ENCODE results near the gene GALNT14.
"Not testable (repeated sequence)": the region's sequence is repeated elsewhere in the genome, so short reads cannot be mapped to it uniquely, and the experiment has no call there.

Gene GALNT14

DNA sequence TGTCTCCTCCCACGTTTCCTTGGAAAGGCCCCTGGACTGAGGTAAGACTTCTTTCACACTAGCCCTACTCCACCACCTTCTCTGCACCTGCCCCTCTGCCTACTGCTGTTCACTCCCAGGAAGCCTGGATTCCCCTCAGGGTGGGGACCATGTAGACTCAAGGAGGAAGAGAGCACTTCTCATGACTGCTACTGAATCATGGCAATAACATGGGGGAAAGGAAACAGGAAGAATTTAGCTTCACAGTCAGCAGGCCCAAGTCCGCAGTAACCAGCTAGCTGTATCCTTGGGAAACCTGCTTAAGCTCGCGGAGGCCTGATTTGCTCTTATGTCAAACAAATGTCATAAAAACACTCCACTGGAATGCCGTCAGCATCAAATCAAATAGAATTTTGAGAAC lies 204.7 kb downstream of the GALNT14 start:
- DNase-seq: no peak

GRCh38 chr2:30932870-30933269 lies 205.4 kb downstream of the GALNT14 start:
- DNase-seq: no peak

DNA sequence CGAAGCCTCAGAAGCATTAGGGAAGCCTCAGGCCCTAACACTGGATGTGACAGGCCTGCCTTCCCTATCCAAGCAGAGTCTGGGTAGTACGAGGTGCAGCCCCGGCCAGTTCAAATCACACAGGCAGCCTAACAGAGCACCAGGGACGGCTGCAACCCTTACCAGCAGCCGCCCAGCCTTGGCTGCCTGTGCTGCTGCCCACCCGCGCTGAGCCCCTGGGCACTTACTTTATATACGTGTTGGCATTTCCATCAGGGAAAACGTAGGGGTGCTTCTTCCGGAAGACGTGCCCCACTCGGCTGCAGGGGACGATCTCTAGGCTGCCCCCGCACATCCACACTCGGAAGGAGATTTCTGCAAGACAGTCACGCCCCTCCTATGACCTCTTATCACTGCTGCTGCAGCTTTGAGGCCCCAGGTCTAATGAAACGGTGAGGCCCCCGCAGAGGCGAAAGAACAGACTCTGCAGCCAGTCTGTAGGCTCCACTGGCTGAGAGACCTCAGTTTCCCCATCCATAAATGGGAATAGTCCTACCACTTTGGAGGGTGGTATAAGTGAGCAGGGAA lies 206.3 kb downstream of the GALNT14 start:
- DNase-seq: no peak

GRCh38 chr2:30930716-30931115 lies 207.5 kb downstream of the GALNT14 start:
- DNase-seq: no peak

- DNase-seq: no peak
These were observed 210.7 kb downstream of the GALNT14 start for GRCh38 chr2:30927465-30928075.

GRCh38 chr2:30926606-30927005 lies 211.6 kb downstream of the GALNT14 start:
- no peak for DNase-seq

DNA sequence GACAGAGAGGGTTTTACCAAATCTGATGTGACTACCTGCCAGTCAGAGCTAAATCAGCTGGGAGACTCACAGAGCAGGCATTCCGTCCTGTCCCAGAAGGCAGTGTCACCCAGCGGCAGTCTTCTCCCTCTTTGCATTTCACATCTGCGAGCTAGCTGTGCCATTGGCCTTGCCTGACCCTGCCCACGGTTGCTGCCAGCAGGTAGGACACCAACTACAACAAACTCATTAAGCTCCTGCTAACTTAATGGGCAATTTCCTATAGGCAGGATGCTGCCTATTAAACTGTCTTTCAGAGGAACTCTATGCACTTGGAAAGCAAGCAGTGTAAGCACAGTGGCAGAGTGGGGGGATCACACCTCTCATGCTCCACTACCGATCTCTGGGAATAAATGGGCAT lies 214.6 kb downstream of the GALNT14 start:
- no peak for DNase-seq

GRCh38 chr2:30920511-30920910 lies 217.7 kb downstream of the GALNT14 start:
- no peak for DNase-seq

DNA sequence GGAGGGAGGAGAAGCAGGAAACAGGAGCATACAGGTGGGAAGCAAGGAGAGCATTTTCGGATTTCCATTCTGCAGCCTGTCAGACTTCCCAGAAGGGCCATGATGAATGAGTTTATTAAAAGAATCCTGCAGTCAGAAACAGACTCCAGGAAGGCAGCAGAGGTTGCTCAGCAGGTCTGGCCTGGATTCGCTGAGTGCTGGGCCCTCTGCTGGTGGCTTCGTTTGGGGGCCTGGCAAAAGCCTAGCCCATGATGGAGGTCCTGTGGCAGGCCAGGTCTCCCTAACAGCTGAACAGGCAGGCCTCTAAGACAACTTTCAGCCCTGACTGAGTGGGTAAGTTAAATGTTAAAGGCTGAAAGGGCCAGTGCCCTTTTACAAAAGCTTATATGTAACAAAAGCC lies 222.8 kb downstream of the GALNT14 start:
- no peak for DNase-seq

GRCh38 chr2:30914456-30914855 lies 223.8 kb downstream of the GALNT14 start:
- DNase-seq: no peak

DNA sequence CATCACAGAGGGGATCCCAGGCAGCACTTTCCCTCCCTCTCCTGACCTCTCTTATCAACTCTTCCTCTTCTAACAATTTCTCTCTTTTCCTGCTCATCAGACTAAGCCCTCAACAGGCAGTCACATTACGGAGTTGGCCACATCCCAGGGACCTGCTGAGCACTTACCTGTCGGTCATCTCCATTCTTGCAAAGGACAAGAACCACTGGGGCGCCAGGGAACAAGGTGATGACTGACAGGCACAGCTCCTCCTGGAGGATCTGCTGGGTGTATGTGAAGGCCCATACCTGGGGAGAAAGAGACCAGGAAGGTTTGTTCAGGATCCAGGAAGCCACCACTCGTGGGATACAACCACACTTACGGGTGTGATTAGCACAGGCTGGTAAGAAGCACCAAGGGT lies 226.2 kb downstream of the GALNT14 start:
- DNase-seq: no peak

DNA sequence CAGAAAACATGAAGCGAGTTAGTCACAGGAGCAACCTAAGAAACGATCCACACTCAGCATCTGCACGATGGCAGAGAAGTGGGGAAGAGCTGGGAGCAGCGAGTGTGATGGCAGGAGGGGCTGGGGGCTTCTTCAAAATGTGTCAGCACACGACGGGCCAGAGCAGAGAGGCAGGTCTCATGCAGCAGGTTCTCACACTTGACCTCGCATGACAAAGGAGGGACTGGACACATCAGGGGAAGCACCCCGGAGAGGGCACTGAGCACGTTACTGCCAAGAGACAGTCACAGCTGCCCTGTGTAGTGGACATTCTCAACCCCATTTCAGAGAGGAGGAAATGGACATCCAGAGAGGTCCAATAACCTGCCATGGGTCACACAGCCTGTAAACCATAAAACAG lies 226.9 kb downstream of the GALNT14 start:
- no peak for DNase-seq

- no peak for DNase-seq
These were observed 227.6 kb downstream of the GALNT14 start for GRCh38 chr2:30910686-30911085.

DNA sequence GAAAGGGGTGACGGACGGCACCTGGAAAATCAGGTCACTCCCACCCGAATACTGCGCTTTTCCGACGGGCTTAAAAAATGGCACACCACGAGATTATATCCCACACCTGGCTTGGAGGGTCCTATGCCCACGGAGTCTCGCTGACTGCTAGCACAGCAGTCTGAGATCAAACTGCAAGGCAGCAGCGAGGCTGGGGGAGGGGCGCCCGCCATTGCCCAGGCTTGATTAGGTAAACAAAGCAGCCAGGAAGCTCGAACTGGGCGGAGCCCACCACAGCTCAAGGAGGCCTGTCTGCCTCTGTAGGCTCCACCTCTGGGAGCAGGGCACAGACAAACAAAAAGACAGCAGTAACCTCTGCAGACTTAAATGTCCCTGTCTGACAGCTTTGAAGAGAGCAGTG lies 233.8 kb downstream of the GALNT14 start:
- not testable (repeated sequence) for DNase-seq

DNA sequence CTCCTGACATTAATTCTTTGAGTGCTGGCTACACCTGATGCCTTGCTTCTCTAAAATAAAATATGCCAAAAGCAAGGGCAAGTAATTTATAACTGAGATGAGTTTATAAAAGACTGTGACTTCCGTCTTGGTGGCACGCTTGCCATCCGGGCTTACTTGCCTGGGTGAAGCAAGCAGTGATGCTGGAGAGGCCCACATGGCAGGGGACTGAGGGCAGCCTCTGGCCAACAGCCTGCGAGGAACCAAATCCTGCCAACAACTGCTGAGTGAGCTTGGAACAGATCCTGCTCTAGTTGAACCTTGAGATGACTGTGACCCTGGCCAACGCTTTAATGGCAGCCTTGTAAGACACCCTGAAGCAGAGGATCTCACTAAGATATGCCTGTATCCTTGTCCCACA lies 234.9 kb downstream of the GALNT14 start:
- DNase-seq: no peak

GRCh38 chr2:30900381-30900780 lies 237.9 kb downstream of the GALNT14 start:
- DNase-seq: no peak

DNA sequence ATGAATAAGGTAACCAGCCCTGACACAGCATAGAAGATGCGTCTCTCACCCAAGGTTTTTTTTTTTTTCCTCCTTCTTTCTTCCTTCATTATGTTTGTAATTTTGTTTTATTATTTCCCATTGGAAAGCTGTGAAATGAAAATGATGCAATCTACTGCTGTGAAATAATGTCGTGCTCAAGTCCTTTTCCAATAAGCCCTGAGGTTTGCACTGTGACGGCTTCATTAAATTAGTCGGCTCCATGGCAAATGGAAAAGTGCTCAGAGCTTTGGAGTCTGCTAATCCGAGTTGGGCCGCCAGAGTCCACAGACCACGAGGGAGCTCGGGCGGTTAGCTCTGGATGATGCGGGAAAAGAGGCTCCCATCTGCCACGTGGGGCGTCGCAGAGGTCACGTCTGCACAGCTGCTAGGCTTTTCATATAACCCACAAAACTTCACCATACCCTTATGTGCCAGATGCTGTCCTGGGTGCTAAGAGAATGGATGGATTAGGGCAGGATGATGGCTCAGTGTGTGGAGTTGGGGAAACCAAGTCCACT lies 238.7 kb downstream of the GALNT14 start:
- DNase-seq: no peak

DNA sequence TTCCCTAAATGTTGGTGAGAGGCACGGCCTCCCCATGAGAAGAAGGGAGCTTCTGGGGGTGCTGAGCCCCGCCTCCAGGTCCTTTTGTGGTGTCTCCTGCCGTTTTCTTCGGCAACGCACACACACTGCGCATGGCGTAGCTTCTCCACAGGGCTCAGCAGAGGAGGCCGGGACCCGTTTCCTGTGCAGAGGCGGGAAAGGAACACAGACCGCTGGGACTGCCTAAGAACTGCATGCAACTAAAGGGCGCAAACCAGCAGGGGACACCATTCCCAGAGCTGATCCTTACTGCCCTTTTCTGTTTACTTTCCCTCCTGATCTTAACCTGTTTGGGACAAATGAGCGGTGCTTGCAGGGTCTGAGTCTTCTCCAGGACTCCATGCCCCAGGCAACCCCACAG lies 240.7 kb downstream of the GALNT14 start:
- no peak for DNase-seq

DNA sequence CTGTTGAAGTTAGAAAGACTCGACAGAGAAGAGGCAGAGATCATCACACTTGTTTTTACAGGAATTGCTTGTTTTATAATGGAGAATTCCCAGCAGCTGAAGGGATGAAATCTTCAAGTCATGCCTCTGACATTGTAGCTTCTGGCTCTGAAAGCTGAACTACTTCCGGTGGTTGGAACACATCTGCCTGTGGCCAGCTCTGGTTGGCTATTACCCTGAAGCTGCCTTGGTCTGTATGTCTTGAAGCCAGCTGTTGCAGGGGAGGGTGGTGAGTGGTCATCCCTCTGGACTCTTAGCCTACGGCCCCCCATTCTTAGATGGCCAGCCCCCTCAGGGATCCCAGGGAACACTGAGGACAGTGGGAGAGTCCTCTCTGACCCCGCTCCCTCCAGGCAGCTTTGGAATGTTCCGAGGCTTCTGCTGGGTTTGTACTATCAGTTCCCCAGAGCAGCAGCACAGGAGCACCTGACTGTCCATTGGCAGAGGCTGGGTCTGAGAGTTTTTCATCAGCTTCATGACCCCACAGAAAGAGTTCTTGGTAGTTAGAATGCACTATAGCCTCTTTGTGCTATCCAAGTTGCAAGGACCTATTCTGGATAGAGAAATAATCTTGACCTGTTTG lies 243.6 kb downstream of the GALNT14 start:
- DNase-seq: no peak

GRCh38 chr2:30888852-30889409 lies 249.3 kb downstream of the GALNT14 start:
- DNase-seq: no peak

DNA sequence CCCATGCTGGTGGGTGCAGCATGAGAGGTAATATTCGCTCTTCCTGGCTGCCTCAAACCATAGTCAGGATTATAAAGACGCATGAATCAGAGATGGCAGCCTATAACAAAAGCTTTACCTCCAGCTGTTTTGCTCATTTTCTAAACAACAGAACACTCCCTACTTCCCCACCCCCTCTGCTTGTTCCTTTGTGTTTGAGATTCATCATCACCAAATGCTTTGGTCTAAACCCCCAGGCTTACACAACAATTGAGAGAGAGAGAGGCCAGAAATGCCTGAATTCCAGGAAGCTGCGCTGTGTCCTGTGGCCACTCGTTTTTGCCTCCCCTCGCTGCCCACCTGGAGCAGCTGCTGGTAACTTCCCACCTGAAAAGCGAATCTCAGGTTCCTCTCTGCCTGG lies 252.2 kb downstream of the GALNT14 start:
- DNase-seq: no peak

- DNase-seq: no peak
These were observed 254.4 kb downstream of the GALNT14 start for GRCh38 chr2:30883822-30884221.

DNA sequence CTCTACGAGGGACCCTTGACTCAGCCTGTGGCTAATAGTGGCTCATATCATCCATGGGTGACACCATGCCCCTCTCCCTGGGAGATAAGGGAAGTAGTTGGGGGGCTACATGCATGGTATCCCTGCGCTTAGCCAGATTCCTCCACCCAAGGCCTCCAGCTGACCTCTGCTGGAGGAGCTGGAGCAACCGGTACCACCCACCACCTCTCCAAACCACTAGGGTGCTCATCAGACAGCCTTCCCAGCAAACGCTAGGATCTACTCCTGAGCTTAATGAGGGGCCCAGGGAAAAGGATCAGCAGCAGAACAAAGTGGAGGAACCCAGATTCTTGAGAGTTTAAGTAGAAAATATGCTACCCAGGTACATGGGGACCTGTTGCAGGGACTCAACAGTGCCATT lies 255.1 kb downstream of the GALNT14 start:
- no peak for DNase-seq

- DNase-seq: no peak
These were observed 257.7 kb downstream of the GALNT14 start for GRCh38 chr2:30880516-30880915.

All from DMS153 (cell line).